Measurements from ENCODE around the gene HELZ. TPM values are rescaled to one million over a fixed set of nuclear protein-coding genes. Genes with fewer than 3 reads are reported as not detected.

The HELZ gene
- total and polyA plus RNA-seq, 2 of the 8 experiments (the other 6 are each of a cell fraction or from before 2014, with no cell fraction given), result 10.0 to 48.7 TPM

DNA sequence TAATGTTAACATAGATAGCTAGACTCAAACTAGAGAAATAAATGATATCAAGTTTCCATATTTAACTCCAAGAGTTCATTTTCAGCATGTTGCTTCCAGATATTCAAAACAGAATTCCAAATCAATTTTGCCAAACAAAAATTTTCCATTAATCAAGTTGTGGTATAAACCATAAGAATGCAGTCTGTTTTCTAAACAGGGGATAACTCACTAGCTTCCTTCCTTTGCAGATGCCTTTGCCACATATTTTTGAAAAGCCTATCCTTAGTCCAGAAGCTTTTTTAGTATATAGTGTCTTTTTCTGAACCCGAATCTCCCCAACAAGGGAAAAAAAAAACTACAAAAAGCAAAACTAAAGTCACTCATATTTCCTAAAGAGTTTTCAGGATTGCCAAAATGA, 61.5 kb downstream of the HELZ start (continued):
- TF ChIP-seq, protein P1, sequence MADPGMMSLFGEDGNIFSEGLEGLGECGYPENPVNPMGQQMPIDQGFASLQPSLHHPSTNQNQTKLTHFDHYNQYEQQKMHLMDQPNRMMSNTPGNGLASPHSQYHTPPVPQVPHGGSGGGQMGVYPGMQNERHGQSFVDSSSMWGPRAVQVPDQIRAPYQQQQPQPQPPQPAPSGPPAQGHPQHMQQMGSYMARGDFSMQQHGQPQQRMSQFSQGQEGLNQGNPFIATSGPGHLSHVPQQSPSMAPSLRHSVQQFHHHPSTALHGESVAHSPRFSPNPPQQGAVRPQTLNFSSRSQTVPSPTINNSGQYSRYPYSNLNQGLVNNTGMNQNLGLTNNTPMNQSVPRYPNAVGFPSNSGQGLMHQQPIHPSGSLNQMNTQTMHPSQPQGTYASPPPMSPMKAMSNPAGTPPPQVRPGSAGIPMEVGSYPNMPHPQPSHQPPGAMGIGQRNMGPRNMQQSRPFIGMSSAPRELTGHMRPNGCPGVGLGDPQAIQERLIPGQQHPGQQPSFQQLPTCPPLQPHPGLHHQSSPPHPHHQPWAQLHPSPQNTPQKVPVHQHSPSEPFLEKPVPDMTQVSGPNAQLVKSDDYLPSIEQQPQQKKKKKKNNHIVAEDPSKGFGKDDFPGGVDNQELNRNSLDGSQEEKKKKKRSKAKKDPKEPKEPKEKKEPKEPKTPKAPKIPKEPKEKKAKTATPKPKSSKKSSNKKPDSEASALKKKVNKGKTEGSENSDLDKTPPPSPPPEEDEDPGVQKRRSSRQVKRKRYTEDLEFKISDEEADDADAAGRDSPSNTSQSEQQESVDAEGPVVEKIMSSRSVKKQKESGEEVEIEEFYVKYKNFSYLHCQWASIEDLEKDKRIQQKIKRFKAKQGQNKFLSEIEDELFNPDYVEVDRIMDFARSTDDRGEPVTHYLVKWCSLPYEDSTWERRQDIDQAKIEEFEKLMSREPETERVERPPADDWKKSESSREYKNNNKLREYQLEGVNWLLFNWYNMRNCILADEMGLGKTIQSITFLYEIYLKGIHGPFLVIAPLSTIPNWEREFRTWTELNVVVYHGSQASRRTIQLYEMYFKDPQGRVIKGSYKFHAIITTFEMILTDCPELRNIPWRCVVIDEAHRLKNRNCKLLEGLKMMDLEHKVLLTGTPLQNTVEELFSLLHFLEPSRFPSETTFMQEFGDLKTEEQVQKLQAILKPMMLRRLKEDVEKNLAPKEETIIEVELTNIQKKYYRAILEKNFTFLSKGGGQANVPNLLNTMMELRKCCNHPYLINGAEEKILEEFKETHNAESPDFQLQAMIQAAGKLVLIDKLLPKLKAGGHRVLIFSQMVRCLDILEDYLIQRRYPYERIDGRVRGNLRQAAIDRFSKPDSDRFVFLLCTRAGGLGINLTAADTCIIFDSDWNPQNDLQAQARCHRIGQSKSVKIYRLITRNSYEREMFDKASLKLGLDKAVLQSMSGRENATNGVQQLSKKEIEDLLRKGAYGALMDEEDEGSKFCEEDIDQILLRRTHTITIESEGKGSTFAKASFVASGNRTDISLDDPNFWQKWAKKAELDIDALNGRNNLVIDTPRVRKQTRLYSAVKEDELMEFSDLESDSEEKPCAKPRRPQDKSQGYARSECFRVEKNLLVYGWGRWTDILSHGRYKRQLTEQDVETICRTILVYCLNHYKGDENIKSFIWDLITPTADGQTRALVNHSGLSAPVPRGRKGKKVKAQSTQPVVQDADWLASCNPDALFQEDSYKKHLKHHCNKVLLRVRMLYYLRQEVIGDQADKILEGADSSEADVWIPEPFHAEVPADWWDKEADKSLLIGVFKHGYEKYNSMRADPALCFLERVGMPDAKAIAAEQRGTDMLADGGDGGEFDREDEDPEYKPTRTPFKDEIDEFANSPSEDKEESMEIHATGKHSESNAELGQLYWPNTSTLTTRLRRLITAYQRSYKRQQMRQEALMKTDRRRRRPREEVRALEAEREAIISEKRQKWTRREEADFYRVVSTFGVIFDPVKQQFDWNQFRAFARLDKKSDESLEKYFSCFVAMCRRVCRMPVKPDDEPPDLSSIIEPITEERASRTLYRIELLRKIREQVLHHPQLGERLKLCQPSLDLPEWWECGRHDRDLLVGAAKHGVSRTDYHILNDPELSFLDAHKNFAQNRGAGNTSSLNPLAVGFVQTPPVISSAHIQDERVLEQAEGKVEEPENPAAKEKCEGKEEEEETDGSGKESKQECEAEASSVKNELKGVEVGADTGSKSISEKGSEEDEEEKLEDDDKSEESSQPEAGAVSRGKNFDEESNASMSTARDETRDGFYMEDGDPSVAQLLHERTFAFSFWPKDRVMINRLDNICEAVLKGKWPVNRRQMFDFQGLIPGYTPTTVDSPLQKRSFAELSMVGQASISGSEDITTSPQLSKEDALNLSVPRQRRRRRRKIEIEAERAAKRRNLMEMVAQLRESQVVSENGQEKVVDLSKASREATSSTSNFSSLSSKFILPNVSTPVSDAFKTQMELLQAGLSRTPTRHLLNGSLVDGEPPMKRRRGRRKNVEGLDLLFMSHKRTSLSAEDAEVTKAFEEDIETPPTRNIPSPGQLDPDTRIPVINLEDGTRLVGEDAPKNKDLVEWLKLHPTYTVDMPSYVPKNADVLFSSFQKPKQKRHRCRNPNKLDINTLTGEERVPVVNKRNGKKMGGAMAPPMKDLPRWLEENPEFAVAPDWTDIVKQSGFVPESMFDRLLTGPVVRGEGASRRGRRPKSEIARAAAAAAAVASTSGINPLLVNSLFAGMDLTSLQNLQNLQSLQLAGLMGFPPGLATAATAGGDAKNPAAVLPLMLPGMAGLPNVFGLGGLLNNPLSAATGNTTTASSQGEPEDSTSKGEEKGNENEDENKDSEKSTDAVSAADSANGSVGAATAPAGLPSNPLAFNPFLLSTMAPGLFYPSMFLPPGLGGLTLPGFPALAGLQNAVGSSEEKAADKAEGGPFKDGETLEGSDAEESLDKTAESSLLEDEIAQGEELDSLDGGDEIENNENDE (IDR thresholded peaks at IDR 0.05; ENCODE audit: insufficient replicate concordance, low read length), result no peak
- TF ChIP-seq POLR2AphosphoS5 (IDR thresholded peaks at IDR 0.05; ENCODE audit: low read depth, low read length) (no peak), NANOG (IDR thresholded peaks at IDR 0.05; ENCODE audit: insufficient read depth, low read depth, low read length, poor library complexity, severe bottlenecking) (no peak), RAD21 (IDR thresholded peaks at IDR 0.05 in 1 of 2, conservative IDR thresholded peaks at IDR 0.05 in 1 of 2; ENCODE audit: low read depth in 2 of 2, low read length in 2 of 2) (no peak), CBX8 (IDR thresholded peaks at IDR 0.05; ENCODE audit: borderline replicate concordance, low read depth, low read length) (no peak), ATF2 (IDR thresholded peaks at IDR 0.05; ENCODE audit: low read length) (no peak), EGR1 (IDR thresholded peaks at IDR 0.05; ENCODE audit: borderline replicate concordance, low read depth, low read length) (no peak)
